GM12801 (cell line): Measurements from ENCODE around the gene MEGF11.

ENCODE experiments used
- TF ChIP-seq, protein P1 (sequence below): IDR thresholded peaks from one replicate; pipeline ENCODE4 v1.5.1; 2011; ENCODE audit warnings: control low read depth; ENCODE audit not compliant: insufficient read length; ENCODE audit errors: extremely low read depth

The MEGF11 gene

DNA sequence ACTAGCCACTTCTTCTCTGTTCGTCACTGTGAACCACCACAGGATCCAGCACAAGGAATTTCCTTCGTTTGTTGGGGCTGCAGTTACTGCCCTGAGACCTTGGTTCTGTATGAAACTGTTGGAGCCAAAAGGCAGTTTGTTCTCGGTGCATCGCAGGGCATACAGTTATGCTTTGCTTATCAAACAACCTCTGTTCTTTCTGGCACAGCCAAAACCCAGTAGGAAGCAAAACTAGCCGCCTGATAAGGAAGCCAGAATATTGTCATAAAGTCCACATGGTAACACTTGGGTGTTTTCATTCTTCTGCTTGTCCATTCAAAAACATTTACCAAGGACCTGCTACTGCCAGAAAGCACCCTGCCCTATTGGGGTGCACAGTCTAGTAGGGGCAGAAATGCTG, 268.2 kb downstream of the MEGF11 start:
- TF ChIP-seq, protein P1, sequence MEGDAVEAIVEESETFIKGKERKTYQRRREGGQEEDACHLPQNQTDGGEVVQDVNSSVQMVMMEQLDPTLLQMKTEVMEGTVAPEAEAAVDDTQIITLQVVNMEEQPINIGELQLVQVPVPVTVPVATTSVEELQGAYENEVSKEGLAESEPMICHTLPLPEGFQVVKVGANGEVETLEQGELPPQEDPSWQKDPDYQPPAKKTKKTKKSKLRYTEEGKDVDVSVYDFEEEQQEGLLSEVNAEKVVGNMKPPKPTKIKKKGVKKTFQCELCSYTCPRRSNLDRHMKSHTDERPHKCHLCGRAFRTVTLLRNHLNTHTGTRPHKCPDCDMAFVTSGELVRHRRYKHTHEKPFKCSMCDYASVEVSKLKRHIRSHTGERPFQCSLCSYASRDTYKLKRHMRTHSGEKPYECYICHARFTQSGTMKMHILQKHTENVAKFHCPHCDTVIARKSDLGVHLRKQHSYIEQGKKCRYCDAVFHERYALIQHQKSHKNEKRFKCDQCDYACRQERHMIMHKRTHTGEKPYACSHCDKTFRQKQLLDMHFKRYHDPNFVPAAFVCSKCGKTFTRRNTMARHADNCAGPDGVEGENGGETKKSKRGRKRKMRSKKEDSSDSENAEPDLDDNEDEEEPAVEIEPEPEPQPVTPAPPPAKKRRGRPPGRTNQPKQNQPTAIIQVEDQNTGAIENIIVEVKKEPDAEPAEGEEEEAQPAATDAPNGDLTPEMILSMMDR = no peak

DNA sequence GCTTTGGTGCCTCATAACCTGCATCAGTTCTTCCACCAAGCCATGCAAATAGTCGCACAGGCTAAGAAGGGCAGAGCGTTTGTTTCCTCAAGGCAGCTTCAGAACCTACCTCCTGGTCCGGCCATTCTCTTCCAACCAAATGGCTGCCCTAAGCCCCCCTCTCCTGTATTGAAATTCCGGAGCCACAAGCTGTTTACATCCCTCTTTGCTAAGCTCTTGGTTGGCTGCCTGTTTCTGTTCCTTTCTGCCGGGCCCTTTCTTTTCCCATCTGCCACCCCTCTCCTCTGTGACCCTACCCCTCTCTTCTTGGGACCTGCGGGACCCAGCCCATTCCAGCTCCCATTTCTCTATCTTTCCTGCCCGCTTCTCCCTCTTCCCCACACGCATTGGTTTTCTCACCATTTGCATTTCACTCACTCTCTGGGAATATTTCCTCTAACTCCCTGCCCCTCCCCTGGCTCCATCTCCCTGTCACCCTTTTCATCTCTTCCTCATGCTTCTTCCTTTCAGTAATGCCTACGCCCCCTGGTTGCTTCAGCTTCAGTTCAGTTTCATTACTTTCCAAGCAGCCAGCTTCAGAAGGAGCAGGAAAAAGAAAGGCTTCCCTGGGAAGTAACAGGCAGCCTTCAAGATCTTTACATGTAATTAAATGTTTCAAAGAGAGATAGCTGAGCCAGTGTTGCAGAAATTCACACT, 270.8 kb downstream of the MEGF11 start:
- TF ChIP-seq, protein P1 = no peak

DNA sequence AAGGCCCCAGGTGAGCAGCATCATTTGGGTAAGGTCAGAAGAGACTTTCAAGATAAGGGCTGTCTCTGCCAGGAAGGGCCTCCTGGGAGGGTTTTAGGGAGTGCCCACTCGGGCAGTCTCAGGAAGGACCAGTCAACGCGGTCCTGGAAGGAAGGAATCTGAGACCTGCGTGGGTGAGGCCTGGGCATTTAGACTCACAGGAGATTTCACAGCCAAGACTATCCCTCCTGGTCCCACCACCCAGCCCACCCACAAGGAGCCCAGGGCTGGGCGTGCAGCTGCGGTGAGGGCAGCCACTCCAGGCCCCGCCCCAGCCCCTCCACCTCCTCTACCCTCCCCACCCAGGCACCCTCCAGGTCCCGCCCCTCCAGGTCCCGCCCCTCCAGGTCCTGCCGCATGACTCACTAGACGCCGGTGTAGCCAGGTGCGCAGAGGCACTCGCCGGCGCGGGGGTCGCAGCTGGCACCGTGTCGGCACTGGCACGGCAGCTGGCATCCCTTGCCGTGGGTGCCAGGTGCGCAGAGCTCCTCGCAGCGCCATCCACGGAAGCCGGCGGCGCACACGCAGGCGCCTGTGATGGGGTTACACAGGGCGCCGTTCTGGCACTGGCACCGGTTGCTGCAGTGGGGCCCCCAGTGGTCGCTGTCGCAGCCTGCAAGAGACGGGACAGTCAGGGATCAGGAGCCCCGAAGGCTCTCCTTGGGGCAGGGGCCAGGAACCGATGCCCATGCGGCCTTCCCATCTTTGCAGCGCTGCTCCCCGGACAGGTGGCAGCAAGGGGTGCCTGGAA, 271.5 kb downstream of the MEGF11 start:
- TF ChIP-seq, protein P1 = no peak

DNA sequence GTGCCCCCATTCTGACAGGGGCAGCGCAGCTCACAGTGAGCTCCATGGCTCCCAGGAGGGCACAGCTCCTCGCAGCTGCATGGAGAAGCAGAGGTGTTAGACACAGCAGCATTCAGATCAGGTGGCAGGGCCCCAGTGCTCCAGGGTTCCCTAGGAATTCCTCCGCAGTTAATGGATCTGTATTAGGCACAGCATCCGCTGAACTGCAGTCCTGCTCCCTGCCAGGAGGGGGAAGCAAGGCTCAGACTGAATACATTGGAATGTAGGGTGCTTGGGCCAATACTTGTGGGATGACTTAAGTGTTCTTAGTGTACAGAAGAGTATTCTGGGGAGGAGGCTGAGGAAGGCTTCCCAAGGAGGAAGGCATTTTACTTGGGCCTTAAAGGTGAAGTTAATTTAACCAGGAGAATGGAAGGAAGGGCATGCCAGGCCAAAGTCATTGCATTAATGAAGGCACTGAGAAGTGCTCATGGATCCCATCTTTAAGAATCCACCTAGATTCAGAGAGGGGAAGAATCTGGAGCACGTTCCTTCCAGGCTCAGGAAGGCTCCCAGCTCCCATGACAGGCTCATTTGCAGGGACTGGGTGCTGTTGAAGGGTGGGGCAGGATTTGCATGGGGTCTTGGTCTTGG, 272.6 kb downstream of the MEGF11 start:
- TF ChIP-seq, protein P1 = no peak

DNA sequence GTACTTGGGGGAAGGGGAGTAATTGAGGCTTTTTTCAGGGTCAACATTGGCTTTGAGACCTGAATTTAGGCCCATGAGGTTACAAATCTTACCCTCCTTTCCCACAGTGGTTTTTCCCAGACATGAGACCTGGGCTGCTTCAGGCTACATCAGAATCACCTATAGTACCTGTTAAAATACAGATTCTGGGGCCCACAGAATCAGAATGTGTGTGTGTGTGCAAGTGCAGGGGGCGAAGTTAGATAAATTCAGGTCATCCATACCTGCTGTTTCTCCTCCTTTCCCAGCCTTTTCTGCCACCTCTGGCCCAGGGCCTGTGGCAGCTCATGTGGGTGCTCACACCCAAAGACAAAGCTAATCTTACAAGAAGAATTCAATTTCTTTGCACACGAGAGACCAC, 273.7 kb downstream of the MEGF11 start:
- TF ChIP-seq, protein P1 = no peak

DNA sequence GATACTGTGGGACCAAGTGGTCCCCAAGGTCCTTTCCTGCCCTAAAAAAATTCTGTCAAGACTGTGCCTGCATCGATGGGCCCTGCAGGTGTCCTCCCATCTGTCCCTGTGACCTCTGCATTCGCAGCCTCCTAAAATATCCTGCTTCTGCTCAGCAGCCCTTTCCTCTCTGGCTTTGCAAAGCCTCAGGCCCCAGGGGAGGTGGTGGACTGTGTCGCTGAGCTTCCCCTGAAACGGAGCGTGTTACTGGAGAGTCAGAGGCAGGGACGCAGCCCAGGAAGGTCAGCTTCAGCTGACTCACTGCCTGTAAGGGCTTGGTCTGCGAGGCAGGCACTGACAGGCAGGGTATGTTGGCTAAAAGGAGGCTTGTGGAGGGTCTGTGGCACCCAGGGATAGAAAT, 274.2 kb downstream of the MEGF11 start:
- TF ChIP-seq, protein P1 = no peak

DNA sequence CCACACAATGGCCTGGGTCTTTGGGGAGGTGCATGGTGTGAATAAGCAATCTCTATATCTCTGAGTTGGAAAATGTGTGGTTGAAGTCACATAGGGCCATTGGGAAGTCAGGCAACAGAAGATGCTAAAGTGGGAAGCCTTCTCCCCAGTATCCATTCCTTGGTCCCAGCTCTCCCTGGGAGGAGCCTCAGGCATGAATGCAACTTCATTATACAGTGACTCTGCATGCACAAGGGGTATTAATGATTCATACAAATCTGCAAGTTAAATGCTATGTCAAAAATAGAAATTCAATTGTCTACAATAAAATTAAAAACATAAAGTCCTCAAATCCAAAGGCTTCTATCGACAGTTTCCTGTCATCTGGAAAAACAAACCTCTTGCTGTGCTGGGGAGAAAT, 275.4 kb downstream of the MEGF11 start:
- TF ChIP-seq, protein P1 = no peak
